ACHN (cell line): Measurements from ENCODE around the gene CDC42SE2.
"Not testable (repeated sequence)": the region's sequence is repeated elsewhere in the genome, so short reads cannot be mapped to it uniquely, and the experiment has no call there.

Source experiments
- DNase-seq: peaks from one replicate; pipeline ENCODE4 v3.0.0-alpha.2; 2015
- in situ Hi-C: cut with HindIII; loops from 2 replicates; pipeline ENCODE4 v1.10.0; 2017; ENCODE audit warnings: low sequenced_read_pairs, low pct_ligation_motif_present, low pct_unique_long_range_greater_than_20kb

CDC42SE2 gene

GRCh38 chr5:131245312-131245711 lies 18.5 kb upstream of the CDC42SE2 start:
- in situ Hi-C loops = no loop called here

GRCh38 chr5:131245948-131246347 lies 17.9 kb upstream of the CDC42SE2 start:
- no peak for DNase-seq
- in situ Hi-C loops = no loop called here

More at GRCh38 chr5:131245312-131245711, 18.5 kb upstream of the CDC42SE2 start:
- no peak for DNase-seq

- in situ Hi-C loops = no loop called here
- DNase-seq = no peak
These were observed 17.3 kb upstream of the CDC42SE2 start for GRCh38 chr5:131246504-131246903.

- no peak for DNase-seq
- in situ Hi-C loops = no loop called here
These were observed 12.9 kb upstream of the CDC42SE2 start for GRCh38 chr5:131250751-131251475.

GRCh38 chr5:131252824-131253171 lies 11.1 kb upstream of the CDC42SE2 start:
- DNase-seq = no peak
- in situ Hi-C loops = no loop called here

- DNase-seq, in situ Hi-C loops: not testable (repeated sequence)
These were observed 9.8 kb upstream of the CDC42SE2 start for GRCh38 chr5:131254025-131254424.

GRCh38 chr5:131254741-131255140 lies 9.1 kb upstream of the CDC42SE2 start:
- in situ Hi-C loops = no loop called here
- DNase-seq = no peak

- in situ Hi-C loops = no loop called here
These were observed 7.4 kb upstream of the CDC42SE2 start for GRCh38 chr5:131256507-131256823.

GRCh38 chr5:131258733-131259132 lies 5.1 kb upstream of the CDC42SE2 start:
- DNase-seq = no peak

More at GRCh38 chr5:131256507-131256823, 7.4 kb upstream of the CDC42SE2 start:
- no peak for DNase-seq

GRCh38 chr5:131259326-131259725 lies 4.5 kb upstream of the CDC42SE2 start:
- DNase-seq = no peak
- in situ Hi-C loops = no loop called here

More at GRCh38 chr5:131258733-131259132, 5.1 kb upstream of the CDC42SE2 start:
- in situ Hi-C loops = no loop called here

GRCh38 chr5:131260895-131261294 lies 3.0 kb upstream of the CDC42SE2 start:
- in situ Hi-C loops = no loop called here
- no peak for DNase-seq

GRCh38 chr5:131261483-131261882 lies 2.4 kb upstream of the CDC42SE2 start:
- DNase-seq = no peak
- in situ Hi-C loops = no loop called here

- DNase-seq = peak; percentile 31
These were observed 806 bp upstream of the CDC42SE2 start for GRCh38 chr5:131262953-131263541.

GRCh38 chr5:131264451-131265099 lies 722 bp downstream of the CDC42SE2 start:
- peak; percentile 40 for DNase-seq
- in situ Hi-C loops = no loop called here

More at GRCh38 chr5:131262953-131263541, 806 bp upstream of the CDC42SE2 start:
- in situ Hi-C loops = no loop called here

- peak; percentile 65 for DNase-seq
- in situ Hi-C loops = no loop called here
These were observed 1.5 kb downstream of the CDC42SE2 start for GRCh38 chr5:131265311-131265803.

GRCh38 chr5:131266370-131267060 lies 2.7 kb downstream of the CDC42SE2 start:
- in situ Hi-C loops = no loop called here
- DNase-seq = no peak

GRCh38 chr5:131268758-131269370 lies 5.0 kb downstream of the CDC42SE2 start:
- in situ Hi-C loops = no loop called here
- DNase-seq = no peak

GRCh38 chr5:131270809-131271208 lies 7.0 kb downstream of the CDC42SE2 start:
- in situ Hi-C loops = no loop called here

GRCh38 chr5:131271888-131272287 lies 8.0 kb downstream of the CDC42SE2 start:
- in situ Hi-C loops, DNase-seq: not testable (repeated sequence)

More at GRCh38 chr5:131270809-131271208, 7.0 kb downstream of the CDC42SE2 start:
- DNase-seq = no peak
